GM12878 (cell line): ENCODE data around the gene CAPN2.

Experiments used
- CBX5 ChIP-seq: sonication (generic); IDR thresholded peaks from 2 replicates; pipeline ENCODE4 v1.6.1; 2016; ENCODE audit warnings: low read depth, moderate library complexity, mild to moderate bottlenecking, inconsistent platforms
- CEBPB ChIP-seq, 2 experiments: fragments of 150-350 bp in 1 of 2; IDR thresholded peaks; 2 replicates each; pipeline ENCODE4 v1.6.1; 2012 to 2014; ENCODE audit warnings: low read depth in 2 of 2, low read length in 2 of 2, borderline replicate concordance in 1 of 2, inconsistent platforms in 1 of 2
- CTCF ChIP-seq, 3 experiments: IDR thresholded peaks in 2 of 3; conservative IDR thresholded peaks in 1 of 3; 2 replicates each; pipeline ENCODE4 v1.5.1; 2011; ENCODE audit warnings: low read depth in 3 of 3, low read length in 3 of 3, mild to moderate bottlenecking in 3 of 3, control low read depth in 2 of 3, moderate library complexity in 2 of 3, inconsistent platforms in 1 of 3, mixed read lengths in 1 of 3; ENCODE audit not compliant: control insufficient read depth in 2 of 3, insufficient read depth in 1 of 3; ENCODE audit errors: extremely low read depth in 1 of 3
- MAX ChIP-seq: IDR thresholded peaks from 2 replicates; pipeline ENCODE4 v1.6.1; 2012; ENCODE audit warnings: low read depth, low read length, improper control_type of control experiment
- MEF2A ChIP-seq: IDR thresholded peaks from 2 replicates; pipeline ENCODE4 v1.6.1; 2011; ENCODE audit warnings: low read depth, mild to moderate bottlenecking, low read length, moderate library complexity; ENCODE audit not compliant: insufficient read depth
- NFYB ChIP-seq: IDR thresholded peaks from 2 replicates; pipeline ENCODE4 v1.6.1; 2011; ENCODE audit warnings: low read depth, mild to moderate bottlenecking, low read length, improper control_type of control experiment, moderate library complexity; ENCODE audit not compliant: insufficient read depth
- POLR2A ChIP-seq: IDR thresholded peaks from 2 replicates; pipeline ENCODE4 v1.6.1; 2011; ENCODE audit warnings: low read depth, mild to moderate bottlenecking, low read length
- POLR2AphosphoS5 ChIP-seq: IDR thresholded peaks from 2 replicates; pipeline ENCODE4 v1.6.1; 2011; ENCODE audit warnings: mild to moderate bottlenecking, low read length, inconsistent platforms
- REST ChIP-seq: IDR thresholded peaks from 2 replicates; pipeline ENCODE4 v1.6.1; 2012; ENCODE audit warnings: mild to moderate bottlenecking, low read depth, low read length
- SMC3 ChIP-seq: IDR thresholded peaks from 2 replicates; pipeline ENCODE4 v1.6.1; 2011; ENCODE audit warnings: low read length, improper control_type of control experiment, borderline replicate concordance
- SRF ChIP-seq, 2 experiments: IDR thresholded peaks; 2 replicates each; pipeline ENCODE4 v1.6.1; 2011; ENCODE audit warnings: low read depth in 2 of 2, low read length in 2 of 2, mild to moderate bottlenecking in 1 of 2, moderate library complexity in 1 of 2
- SUZ12 ChIP-seq: fragments of 200-600 bp; sonication (generic); IDR thresholded peaks from one replicate; pipeline ENCODE4 v1.6.1; 2018; ENCODE audit warnings: antibody characterized with exemption, mild to moderate bottlenecking; ENCODE audit not compliant: unreplicated experiment
- TAF1 ChIP-seq: IDR thresholded peaks from 2 replicates; pipeline ENCODE4 v1.6.1; 2011; ENCODE audit warnings: mild to moderate bottlenecking, low read depth, low read length, borderline replicate concordance
- ZNF24 ChIP-seq: fragments of 450-650 bp; IDR thresholded peaks from 2 replicates; pipeline ENCODE4 v1.6.1; 2017; ENCODE audit warnings: antibody characterized with exemption, mild to moderate bottlenecking

- TF ChIP-seq CTCF (IDR thresholded peaks at IDR 0.05 in 2 of 3, conservative IDR thresholded peaks at IDR 0.05 in 1 of 3; ENCODE audit: control insufficient read depth in 2 of 3, extremely low read depth in 1 of 3, insufficient read depth in 1 of 3, low read depth in 3 of 3, low read length in 3 of 3) = no peak
- no peak for TF ChIP-seq MAX
- no peak for TF ChIP-seq CBX5
- TF ChIP-seq SRF (IDR thresholded peaks at IDR 0.05; ENCODE audit: low read depth in 2 of 2, low read length in 2 of 2) = no peak
- no peak for TF ChIP-seq POLR2AphosphoS5
- no peak for TF ChIP-seq TAF1
- no peak for TF ChIP-seq NFYB
- no peak for TF ChIP-seq REST
- TF ChIP-seq SUZ12 = no peak
- TF ChIP-seq SMC3 = no peak
- no peak for TF ChIP-seq CEBPB (IDR thresholded peaks at IDR 0.05; ENCODE audit: borderline replicate concordance in 1 of 2, low read depth in 2 of 2, low read length in 2 of 2)
- TF ChIP-seq MEF2A = no peak
- TF ChIP-seq POLR2A = no peak
- TF ChIP-seq ZNF24 = no peak
These were observed 51.5 kb downstream of the CAPN2 start for GRCh38 chr1:223763881-223764280.
